ENCODE measurements around the gene FRMPD4.

The FRMPD4 gene

DNA sequence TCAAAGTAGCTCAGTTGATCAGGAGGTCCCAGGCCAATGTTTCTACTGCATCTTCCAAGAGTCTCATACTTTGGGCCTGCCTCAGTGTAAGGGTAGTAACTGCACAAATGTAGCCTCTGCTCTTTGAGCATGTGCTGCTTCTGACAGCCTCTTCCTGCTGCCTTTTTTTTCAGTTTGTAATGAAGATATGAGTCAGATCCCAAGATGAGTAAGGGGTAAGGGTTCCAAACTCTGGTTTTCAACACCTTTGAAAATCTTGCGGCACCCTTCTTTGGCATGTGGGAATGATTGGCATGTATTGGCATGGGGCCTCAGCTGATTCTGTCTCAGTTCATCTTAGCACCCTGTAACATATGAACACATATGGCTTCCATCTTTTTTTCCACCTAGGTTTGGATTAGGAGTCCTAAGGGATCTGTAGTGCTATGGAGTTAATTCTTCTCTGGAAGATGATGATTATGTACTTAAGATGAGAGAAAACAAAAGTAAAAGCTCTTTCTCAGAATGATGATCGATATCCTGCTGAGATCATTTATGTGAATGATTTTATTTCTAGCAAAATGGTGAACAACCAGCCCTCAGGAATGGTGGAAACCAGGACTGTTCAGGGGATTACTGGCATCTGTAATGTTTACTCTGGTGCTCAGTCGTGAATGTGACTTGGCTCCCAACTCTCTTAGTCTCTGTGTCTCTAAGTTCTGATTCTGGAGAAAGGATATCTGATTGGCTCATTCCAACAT lies 534.3 kb downstream of the FRMPD4 start:
- DNase-seq (ENCODE audit: low read depth), result no peak

DNA sequence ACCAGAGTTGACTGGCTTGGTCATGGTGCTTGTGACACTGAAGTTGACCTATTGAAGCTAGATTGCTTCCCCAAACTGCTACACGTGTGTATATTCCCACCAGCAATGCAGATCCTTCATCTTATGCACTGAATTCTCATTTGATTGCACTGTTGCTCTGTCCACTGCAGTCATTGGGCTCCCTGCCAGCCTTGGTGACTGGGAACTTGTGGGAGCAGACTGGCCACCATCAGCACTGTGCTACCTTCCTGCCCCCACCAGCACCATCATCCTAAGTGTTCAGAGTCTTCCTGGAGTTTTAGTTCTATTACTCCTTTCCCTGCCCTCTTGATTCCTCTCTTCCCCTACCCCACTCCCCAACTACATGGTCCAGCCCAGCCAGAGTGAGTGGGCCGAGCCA lies 535.2 kb downstream of the FRMPD4 start:
- no peak for DNase-seq (ENCODE audit: low read depth)

DNA sequence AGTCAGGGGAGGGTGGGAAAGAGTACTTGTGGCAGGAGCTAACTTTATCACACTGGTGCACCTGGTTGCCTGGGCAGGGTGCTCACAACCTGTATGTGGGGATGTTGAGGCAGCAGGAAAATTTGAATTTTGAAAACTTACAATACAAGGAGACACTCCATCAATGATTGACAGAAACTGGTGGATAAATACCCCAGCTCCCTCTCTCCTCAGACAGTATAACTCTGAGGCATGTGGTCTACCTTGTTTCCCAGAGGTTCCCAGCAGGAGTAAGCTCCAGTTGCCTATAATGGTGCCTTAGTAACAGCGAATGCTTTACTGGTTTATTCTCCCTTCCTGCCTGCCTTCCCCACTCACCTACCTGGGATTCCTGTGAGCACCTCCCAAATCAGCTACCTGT lies 541.2 kb downstream of the FRMPD4 start:
- no peak for DNase-seq (ENCODE audit: low read depth)

DNA sequence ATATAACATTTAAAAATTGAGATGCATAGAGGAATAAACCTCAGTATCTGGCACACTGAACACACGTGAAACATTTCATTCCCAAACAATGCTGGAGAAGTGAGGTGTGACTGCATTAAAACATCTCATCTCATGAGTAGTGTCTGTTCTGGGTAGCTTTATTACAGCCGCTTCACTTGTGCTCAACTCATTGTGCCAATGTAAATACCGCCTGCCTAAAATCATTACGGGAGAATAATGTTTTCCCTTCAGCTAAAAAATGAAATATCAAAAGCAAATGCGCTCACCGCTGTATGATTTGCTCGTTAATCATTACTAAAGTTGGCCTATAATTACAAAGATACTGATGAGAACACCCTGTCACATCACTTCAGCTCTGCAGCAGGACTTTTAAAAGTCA lies 542.8 kb downstream of the FRMPD4 start:
- no peak for DNase-seq (ENCODE audit: low read depth)

DNA sequence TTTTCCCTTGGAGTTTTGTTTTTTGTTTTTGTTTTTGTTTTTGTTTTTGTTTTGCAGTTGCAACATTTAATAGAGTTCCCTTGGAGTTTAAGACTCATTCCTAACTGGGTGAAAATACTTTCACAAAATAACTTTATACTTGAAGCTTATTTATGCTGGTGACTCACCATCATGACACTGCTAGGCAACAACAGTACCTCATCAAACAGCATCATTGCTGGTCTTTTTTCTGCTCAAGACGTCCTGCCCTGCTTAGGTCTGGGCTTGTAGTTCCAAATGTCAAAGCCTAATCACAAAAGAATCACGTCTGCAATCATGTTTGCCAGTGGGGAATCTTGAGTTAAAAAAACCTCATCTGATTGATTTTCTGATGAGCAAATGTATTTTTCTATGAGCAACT lies 547.3 kb downstream of the FRMPD4 start:
- DNase-seq (ENCODE audit: low read depth), result no peak

DNA sequence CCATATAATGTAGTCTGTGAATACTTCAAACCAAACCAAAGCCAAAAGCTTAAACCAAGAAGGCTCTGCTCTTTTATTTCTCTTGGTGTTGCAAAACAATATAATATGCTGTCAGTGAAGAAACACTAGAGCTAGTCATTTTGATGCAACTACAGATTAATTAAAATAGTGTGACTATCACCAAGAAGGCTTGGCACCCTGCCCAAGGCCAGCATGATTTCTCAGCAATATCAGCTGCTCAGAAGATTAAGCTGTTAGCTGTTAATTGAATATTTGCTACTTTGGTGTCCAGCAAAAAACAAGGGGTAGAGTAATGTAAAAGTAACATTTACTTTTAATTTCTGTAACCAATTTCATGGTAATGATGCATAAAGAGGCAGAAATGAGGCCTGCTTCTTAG lies 548.1 kb downstream of the FRMPD4 start:
- DNase-seq (ENCODE audit: low read depth), result no peak

DNA sequence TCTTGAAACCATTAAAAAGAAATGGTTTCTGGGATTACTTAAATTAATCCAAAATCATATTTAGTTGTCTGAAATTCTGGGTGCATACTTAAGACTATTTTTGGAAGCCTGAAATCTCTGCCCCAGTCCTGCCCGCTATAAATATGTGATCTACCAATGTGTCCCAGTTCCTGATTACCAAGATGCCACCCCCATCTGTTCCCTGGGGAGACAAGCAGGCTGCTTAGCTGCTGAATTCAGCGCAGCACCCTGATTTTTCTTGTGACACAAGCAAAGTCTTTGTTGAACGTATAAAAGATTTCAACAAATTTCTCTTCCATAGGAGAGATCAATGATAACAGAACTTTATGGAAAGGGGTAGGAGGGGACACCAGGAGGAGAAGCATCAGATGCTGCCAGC lies 552.4 kb downstream of the FRMPD4 start:
- DNase-seq (ENCODE audit: low read depth), result no peak

DNA sequence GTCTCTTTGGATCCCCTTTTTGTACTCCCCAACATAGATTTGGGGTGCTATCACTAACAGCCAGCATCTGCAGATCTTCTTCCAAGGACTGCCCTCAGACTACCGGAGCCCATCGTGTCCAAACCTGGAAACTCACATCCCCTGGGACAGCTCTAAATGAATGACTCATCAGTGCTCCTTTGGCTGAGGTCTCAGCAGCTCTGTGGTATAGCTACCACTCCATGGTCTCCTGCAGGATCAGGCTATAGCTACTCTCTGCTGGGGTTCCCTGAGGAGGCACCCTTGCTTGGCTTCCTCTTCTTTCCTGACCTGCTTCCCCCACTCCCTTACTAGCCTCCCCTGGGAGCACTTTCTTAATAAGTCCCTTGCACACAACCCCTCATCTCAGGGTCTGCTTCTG lies 555.5 kb downstream of the FRMPD4 start:
- no peak for DNase-seq (ENCODE audit: low read depth)

DNA sequence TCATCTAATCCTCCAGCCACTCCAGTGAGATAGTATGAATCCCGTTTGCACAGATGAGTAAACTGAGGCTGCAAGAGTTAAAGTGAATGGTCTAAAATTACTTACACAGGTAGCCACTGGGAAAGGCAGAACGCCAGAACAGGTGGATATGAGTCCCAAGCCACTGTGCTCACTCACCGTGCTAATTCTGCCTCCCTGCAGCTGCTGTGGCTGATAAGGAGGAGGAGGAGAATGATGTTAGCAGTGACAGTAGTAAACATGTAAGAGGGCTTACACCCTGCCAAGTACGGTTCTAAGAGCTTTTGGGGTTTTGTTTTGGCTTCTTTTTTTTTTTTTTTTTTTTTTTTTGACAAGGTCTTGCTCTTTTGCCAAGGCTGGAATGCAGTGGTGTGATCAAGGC lies 562.5 kb downstream of the FRMPD4 start:
- no peak for DNase-seq (ENCODE audit: low read depth)

DNA sequence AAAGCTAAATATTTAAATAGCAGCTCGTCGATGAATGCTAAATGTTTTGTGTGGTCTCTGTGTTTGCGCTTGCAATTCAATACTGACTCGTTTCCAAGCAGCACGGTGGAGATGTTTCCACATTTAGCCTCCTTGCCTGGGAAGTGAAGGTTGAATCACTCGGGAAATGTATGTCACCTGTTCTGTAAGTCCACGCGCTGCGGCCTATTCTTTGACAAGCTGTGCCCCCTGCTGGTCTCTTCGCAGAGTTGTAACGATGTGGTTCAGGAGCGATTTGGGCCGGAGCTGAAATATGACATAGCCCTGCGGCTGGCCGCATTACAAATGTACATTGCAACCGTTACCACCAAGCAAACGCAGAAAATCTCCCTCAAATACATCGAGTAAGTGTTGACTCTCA lies 563.4 kb downstream of the FRMPD4 start:
- no peak for DNase-seq (ENCODE audit: low read depth)

DNA sequence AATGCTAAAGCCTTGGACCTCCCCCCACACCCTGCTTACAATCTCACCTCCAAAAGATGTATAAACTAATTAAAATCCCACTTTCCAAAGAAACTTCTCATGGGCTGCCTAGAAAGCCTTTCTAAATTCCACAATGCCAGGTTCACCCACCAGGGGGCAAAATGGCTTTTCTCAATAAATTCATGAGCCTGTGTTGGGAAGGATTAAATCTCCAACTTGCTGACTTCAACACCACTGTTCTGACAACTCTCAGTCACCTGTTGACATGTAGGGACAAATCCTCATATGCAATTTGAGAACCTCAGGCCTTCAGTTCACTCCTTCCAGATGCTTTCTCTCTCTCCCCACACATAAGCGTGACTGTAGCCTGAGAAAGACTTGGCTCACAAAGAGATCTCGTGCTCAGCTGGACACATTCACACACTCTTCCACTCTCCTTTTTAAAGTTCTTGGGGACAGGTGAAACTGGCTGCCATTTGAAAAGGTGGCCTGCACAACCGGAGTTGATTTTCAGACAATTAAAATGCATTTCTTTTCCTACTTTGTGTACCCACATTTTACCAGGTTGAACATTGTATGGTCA lies 564.3 kb downstream of the FRMPD4 start:
- DNase-seq (ENCODE audit: low read depth), result no peak

DNA sequence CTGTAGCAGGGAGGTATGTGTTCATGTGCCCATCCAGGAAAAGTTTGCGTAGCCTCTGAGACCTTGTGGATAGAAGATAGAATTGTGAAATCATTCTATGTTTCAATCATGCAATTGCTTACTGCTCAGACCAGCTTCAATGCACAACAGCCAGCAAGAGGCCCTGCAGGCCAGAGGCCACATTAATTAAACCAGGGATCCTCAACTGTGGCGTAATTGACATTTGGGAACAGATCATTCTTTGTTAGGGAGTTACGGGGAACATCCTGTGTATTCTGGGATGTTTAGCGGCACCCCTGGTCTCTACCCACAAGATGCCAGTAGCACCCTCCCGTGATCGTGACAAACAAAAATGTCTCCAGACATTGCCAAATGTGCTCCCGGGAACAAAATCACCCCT lies 566.4 kb downstream of the FRMPD4 start:
- no peak for DNase-seq (ENCODE audit: low read depth)

DNA sequence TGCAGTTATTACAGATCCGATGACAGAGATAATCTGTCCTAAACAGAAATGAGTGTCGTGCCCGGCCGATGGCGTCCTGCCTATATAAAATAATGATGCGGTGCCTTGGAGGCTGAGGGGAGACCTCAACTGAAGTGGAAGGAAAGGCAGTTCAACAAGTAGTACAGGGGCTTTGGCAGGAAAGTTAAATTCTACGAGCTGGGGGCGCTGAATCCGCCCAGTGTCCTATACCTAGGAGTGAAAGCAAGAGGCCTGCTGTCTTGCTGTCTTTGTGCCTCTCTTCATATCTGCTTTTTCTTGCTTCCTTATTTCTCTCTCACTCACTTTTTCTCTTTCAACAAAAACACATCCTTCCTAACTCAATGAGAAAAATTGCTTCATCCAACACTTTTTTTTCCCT lies 570.8 kb downstream of the FRMPD4 start:
- DNase-seq (ENCODE audit: low read depth), result no peak

DNA sequence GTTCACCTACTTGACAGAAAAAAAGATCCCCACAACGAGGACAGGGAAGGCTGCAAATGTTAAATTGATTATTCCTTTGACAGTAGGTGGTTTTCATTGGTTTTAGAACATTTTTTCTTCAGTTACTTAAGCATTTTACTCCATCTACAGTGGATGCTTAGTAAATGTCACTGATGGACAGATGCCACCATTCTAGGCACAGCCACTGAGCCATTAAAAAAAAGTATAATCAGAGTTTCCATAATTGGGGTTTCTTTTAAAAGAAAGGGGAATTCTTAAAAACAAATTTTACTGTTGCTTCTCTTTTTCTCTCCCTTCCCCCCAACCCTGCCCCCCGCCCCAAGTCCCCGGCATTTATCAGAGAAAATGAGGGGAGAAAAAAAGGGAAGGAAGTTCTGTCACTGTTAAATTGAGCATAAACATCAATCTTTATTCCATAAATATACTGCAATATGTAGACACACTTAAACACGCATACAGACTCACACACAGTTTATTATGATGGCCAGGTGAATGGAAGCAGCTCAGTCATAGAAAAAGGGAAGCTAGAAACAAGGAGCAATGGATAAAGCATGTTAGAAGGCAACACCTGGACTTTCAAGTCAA lies 573.3 kb downstream of the FRMPD4 start:
- DNase-seq (ENCODE audit: low read depth), result no peak

DNA sequence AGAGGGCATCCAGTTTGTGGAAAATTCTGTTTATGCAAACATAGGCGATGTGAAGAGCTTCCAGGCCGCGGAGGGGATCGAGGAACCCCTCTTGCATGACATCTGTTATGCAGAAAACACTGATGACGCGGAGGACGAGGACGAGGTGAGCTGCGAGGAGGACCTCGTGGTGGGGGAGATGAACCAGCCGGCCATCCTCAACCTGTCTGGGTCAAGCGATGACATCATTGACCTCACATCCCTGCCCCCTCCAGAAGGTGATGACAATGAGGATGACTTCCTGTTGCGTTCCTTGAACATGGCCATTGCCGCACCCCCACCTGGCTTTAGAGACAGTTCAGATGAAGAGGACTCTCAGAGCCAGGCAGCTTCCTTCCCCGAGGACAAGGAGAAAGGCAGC lies 578.3 kb downstream of the FRMPD4 start:
- DNase-seq (ENCODE audit: low read depth), result no peak

DNA sequence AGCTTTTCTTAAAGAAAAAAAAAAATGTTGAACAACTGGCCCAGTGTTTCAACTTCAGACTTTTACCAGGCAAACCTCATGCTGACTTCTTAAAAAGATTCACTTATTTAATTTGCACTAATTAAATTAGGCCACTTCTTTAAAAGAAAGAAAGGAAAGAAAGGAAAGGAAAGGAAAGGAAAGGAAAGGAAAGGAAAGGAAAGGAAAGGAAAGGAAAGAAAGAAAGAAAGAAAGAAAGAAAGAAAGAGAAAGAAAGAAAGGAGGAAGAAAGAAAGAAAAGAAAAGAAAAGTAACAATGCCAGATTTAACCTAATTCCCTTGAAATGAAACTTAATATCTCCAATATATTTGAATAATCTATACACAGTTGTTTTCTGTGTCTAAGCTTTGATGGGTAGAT lies 581.6 kb downstream of the FRMPD4 start:
- no peak for DNase-seq (ENCODE audit: low read depth)

DNA sequence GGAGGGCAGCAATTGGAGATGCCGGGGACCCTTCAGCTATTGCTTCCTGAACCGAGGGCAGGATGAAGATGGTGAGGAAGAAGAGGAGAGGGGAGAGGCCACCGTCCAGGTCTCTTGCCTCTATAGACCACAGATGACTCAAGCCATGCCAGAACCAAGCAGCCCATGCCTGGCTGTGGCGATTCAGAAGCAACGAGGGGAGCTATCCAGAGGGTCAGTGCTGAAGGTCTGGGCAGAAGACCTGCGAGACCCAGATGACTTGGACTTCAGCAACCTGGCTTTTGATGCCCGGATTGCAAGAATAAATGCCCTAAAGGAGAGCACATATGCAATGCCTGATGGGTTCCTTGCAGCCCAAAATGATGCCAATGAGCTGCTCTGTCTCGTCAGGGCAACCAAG lies 582.8 kb downstream of the FRMPD4 start:
- DNase-seq (ENCODE audit: low read depth), result no peak

DNA sequence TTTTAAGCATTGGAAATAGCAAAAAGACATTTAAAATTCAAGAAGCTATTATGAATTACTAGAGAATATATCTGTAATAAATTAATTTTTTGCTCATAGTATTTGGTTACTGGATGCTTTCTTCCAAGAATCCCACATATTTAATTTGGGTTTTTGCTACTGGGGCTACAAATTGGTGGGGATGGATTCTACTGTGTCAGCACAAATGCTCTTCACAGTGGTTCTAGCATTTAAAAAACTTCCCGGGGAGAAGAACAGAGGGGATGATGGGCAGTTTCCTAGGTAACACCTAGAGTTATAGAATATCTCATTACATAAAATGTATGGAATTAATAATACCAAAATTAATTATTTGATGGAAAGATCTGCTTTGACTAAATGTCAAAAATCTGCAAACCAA lies 584.0 kb downstream of the FRMPD4 start:
- no peak for DNase-seq (ENCODE audit: low read depth)

DNA sequence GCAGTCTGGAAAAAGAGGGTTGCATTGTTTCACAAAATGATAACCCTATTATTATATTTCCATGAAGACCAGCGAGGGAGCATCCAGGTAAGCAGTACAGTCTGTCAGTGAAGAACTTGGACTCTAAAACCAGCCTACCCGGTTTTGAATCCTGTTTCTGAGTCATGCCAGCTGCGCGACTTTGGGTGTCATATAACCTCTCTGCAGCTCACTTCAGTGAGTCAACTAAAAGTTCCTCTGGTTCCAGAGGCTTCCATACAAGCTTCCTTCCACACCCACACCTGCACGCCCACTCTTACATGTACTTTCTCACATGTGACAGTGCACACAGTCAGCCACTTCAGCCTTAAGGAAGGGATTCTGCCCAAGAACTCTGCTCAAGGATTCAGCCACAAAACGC lies 603.1 kb downstream of the FRMPD4 start:
- DNase-seq (ENCODE audit: low read depth), result no peak

DNA sequence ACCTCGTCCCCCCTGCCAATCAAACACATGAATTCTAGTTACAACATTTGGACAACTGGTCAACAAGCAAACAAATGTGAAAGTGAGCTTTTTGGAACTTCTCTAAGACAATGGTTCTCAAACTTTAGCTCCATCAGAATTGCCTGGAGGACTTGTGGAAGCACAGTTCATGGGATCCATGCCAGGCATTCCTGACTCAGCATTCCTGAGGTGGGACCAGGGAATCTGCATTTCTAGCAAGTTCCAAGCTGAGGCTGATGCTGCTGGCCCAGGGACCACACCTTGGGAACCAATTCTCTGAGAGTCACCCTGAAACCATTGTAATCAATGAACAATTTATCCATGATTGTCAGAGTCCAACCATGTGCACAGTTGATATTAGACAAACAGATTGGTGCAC lies 609.2 kb downstream of the FRMPD4 start:
- no peak for DNase-seq (ENCODE audit: low read depth)

DNA sequence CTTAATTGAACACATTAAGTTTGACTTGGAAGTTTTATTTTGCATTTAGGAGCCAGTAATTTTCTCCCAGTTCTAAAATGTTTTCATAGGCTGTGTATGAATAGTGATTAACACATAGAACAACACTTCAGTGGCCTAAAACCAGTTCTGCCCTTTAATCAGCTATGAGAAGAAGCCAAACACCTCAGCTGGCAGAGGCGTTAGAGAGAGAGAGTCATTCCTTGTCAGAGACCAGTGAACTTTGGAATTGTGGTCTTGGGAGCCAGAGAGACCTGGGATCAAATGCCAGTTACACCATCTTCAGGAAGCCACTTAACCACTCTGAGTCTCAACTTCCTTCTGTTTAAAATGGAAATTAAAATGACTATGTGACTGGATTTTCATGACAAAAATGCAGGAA lies 613.6 kb downstream of the FRMPD4 start:
- no peak for DNase-seq (ENCODE audit: low read depth)

DNA sequence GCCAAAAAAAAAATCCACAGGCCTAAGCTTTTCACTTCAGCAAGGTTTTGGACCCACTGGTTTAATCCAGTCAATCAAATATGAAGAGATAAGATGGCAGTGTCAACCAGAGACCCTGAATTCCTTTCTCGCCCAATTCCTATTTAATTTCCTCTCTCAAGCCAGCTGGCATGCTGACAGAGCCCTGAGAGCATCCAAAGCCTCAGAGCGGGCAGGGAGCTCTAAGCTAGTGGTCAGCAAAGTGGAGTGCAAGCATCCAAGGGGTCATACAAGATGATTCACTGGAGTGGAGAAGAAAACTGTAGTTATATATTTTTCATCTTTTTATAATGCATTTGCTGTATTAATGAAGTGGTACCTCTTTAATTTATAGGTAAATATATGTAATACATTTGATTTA lies 615.1 kb downstream of the FRMPD4 start:
- no peak for DNase-seq (ENCODE audit: low read depth)

DNA sequence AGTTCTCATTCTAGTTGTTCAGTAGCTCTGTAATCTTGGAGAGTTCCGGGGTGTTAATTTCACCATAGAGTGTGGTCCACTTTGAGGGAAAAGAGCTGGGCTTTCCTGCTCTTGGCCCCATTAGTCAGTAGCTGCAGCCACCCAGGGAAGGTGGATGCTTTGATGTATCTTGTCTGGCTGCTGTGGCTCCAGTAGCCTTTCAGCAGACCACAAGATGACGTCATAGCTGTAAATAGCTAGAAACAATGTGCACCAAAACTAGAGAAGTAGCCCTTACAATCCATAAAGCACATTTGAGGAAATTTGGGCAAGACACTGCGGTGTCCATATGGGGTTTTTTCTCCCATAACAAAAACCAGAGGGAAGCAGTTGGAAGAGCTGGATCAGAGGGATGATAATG lies 620.0 kb downstream of the FRMPD4 start:
- DNase-seq (ENCODE audit: low read depth), result no peak

DNA sequence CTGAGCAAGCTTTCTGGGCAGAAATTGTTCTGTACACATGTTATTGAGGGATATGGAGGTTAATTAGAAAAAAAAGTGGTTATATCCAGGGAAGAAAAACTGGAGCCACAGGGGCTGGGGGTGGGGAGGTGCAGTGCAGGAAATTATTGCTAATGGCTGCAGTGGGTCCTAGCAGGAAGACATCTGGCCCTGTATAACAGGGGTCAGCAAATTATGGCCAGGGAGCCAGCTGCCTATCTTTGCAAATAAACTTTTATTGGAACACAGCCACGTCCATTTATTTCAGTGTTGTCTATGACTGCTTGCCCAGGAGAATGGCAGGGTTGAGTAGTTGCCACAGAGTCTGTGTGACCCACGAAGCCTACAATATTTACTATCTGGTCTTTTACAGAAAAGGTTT lies 629.6 kb downstream of the FRMPD4 start:
- no peak for DNase-seq (ENCODE audit: low read depth)
